Kidney epithelial cell (primary cell): ENCODE results near the gene CYP27A1. TPM values are rescaled to one million over a fixed set of nuclear protein-coding genes. Genes with fewer than 3 reads are reported as not detected.

Source experiments
- DNase-seq: peaks from one replicate; pipeline ENCODE4 v3.0.0-alpha.2; 2010; ENCODE audit warnings: low read depth
- H3K27me3 ChIP-seq: 2 replicates; pipeline ENCODE4 v1.6.0; 2011; ENCODE audit warnings: low read length; ENCODE audit not compliant: control insufficient read depth, insufficient read depth
- H3K36me3 ChIP-seq: 2 replicates; pipeline ENCODE4 v1.5.1; 2011; ENCODE audit warnings: low read length; ENCODE audit not compliant: control insufficient read depth, insufficient read depth
- H3K4me3 ChIP-seq: 2 replicates; pipeline ENCODE4 v1.5.1; 2011; ENCODE audit warnings: low read depth, mild to moderate bottlenecking, control low read depth, low read length
- total RNA-seq: library from RNA; depleted of rRNA; stranded (reverse); fragments of >200 nt; gene quantifications from 2 replicates; pipeline ENCODE4 v1.2.3, GENCODE V29; 2015
- TF ChIP-seq, protein P1 (sequence below): IDR thresholded peaks from 2 replicates; pipeline ENCODE4 v1.5.1; 2011; ENCODE audit warnings: mild to moderate bottlenecking, moderate library complexity, low read length, control low read depth, inconsistent platforms; ENCODE audit not compliant: insufficient read depth, poor library complexity, severe bottlenecking

The CYP27A1 gene
- total RNA-seq, 1 donor from 2014 or later: 25.3 TPM

DNA sequence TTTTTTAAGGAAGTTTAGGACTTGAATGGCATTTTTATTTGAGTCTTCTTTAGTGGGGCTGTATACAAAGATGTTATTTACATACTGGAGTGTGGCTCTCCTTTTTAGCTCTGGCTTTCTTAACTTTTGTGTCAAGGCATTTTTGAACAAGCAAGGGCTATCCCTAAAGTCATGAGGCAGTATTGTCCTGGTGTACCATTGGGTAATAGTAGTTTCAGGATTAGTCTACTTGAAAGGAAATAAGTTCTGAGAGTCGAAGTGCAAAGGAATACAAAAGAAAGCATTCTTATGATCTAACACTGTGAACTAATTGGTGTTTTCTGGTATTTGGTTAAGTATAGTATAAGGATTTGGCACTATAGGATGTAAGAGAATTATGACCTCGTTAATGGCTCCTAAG, 1.9 kb upstream of the CYP27A1 start:
- TF ChIP-seq, protein P1, sequence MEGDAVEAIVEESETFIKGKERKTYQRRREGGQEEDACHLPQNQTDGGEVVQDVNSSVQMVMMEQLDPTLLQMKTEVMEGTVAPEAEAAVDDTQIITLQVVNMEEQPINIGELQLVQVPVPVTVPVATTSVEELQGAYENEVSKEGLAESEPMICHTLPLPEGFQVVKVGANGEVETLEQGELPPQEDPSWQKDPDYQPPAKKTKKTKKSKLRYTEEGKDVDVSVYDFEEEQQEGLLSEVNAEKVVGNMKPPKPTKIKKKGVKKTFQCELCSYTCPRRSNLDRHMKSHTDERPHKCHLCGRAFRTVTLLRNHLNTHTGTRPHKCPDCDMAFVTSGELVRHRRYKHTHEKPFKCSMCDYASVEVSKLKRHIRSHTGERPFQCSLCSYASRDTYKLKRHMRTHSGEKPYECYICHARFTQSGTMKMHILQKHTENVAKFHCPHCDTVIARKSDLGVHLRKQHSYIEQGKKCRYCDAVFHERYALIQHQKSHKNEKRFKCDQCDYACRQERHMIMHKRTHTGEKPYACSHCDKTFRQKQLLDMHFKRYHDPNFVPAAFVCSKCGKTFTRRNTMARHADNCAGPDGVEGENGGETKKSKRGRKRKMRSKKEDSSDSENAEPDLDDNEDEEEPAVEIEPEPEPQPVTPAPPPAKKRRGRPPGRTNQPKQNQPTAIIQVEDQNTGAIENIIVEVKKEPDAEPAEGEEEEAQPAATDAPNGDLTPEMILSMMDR: no peak
- no peaks in the 10 kb centered on the region for H3K36me3 ChIP-seq
- DNase-seq: no peak
- no peak overlapping the region for H3K4me3 ChIP-seq
- no peaks in the 10 kb centered on the region for H3K27me3 ChIP-seq

DNA sequence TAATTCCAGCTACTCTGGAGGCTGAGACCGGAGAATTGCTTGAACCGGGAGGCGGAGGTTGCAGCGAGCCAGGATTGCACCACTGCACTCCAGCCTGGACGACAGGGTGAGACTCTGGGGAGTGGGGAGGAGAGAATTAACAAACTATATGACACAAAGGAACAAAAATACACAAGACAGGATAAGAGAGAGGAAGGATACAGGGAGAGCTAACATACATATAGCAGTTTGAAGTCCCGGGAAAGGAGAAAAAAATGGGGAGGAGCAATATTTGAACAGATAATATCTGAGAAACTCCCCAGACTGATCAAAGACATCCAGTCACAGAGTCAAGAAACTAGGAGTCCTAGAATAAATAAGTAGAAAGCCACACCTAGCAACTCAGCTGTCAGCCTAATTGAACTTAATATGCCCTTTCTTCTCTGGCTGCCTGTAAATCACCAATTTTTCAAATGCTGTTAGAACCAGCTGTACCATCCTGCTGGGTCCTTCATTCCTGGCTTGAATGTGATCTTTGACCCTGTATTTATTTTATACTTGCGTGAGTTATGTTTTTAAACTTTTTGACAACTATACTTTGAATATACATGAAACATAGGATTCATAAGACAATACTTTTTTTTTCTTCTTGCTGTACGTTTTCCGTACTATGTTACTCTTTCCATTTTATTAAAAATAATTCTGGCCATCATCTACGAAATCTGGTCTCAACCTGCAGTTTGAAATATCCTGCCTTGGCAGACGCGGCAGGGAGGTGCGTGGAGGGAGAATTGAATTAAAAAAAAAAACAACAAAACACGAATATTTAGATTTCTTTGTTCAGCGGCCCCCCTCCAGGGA, 876 bp upstream of the CYP27A1 start:
- DNase-seq: no peak
- Histone ChIP-seq H3K27me3 (no peaks in the 10 kb centered on the region), H3K4me3 (peak overlapping the region; percentile 69), H3K36me3 (no peaks in the 10 kb centered on the region)
- TF ChIP-seq, protein P1: no peak

DNA sequence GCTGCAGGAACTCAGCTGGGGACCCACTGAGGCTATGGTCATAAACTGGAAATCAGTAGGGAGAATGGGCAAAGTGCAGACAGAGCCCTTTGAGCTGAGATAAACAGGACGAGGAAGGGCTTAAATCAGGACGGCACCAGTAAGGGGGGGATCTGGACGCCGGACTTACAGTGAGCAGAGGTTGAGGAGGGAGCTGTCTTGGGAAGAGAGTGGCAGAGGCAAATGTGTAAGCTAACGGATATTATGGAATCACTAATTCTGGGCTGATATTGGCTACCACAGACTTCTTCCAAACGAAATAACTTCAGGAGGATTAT, 539 bp downstream of the CYP27A1 start:
- no peaks in the 10 kb centered on the region for H3K36me3 ChIP-seq
- TF ChIP-seq, protein P1: no peak
- H3K27me3 ChIP-seq: no peaks in the 10 kb centered on the region
- no peak for DNase-seq
- peak overlapping the region; percentile 69 for H3K4me3 ChIP-seq

DNA sequence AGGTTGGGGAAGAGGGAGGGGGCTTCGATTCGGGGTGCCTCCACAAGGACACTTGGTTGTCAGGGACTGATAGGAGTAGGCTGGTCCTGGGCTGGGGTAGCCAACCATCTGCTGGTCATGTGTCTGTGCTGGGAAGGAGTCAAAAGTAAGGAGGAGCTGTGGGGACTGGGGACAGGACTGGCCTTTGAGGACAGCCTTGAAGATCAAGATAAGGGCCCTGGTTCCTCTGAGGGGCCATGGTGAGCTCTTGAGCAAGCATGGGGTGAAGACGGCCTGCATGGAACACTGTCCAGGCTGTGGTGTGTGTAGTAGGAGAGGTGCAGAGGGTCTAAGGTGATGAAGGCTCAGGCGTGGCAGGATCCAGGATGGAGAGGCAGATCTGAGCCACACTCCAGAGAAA, 1.7 kb downstream of the CYP27A1 start:
- no peaks in the 10 kb centered on the region for H3K36me3 ChIP-seq
- TF ChIP-seq, protein P1: no peak
- no peak for DNase-seq

DNA sequence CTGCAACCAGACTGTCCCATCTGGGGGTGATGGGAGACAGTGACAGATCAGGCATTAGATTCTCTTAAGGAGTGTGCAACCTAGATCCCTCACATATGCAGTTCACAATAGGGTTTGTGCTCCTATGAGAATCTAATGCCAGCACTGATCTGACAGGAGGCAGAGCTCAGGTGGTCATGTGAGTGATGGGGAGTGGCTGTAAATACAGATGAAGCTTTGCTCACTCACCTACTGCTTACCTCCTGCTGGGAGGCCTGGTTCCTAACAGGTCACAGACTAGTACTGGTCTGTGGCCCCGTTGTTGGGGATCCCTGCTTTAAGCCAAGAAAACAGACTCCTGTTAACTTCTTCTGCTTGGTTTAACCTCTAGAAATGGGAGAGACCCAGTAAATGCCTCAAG, 3.2 kb downstream of the CYP27A1 start:
- TF ChIP-seq, protein P1: no peak
- no peak overlapping the region for H3K4me3 ChIP-seq
- no peaks in the 10 kb centered on the region for H3K27me3 ChIP-seq
- no peaks in the 10 kb centered on the region for H3K36me3 ChIP-seq
- DNase-seq: no peak

More for the DNA sequence above, 1.7 kb downstream of the CYP27A1 start:
- no peak overlapping the region for H3K4me3 ChIP-seq
- H3K27me3 ChIP-seq: no peaks in the 10 kb centered on the region

DNA sequence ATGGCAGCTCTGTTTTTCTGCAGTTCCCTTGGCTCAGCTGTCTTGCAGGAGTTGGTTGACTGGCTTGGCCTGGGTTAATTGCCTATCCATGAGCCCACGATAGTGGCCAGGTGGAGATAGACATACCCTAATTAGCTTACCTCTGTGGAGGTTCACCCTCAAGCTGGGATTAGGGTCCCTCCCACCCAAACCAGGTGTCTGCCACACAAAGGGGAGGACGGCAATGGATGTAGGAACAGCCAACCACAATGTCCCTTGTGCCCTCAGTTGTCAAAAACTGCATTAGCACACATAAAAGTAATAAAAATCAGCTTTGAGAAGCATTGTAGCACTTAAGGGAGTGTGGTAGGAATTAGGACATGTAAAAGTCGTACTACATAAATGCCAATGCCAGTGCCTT, 4.2 kb downstream of the CYP27A1 start:
- no peaks in the 10 kb centered on the region for H3K27me3 ChIP-seq
- DNase-seq: no peak
- TF ChIP-seq, protein P1: no peak
- no peaks in the 10 kb centered on the region for H3K36me3 ChIP-seq
- H3K4me3 ChIP-seq: no peak overlapping the region
